ENCODE measurements around the gene FGGY. TPM values are rescaled to one million over a fixed set of nuclear protein-coding genes. Genes with fewer than 3 reads are reported as not detected.

FGGY gene
- total RNA-seq, 1 donor, result 24.6 TPM

DNA sequence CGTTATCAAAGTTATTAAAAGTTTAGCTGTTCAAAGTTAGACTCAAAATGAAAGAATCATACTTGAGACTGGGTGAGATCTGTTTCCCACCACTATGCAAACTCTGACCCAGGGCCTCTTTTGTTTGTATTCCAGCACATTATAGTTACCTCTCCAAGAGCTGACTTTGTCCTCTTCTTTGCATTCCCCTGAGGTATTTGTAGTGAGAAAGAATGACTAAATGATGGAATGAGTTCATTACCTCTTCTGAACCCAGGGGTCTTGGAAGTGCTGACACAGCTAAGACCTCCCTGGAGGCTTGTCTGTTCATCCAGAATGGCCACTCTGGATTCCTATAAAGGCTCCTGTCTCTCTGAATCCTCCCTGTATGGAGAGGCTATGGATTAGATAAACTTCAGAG is 62.4 kb downstream of the FGGY start:
- H4K20me1 ChIP-seq (ENCODE audit: insufficient read depth, low read length), result no peaks in the 10 kb centered on the region
- no peak overlapping the region for H3K4me3 ChIP-seq (ENCODE audit: insufficient read depth, low read length)
- H2AFZ ChIP-seq (ENCODE audit: low read length), result no peak overlapping the region
- no peaks in the 10 kb centered on the region for H3K9me3 ChIP-seq (ENCODE audit: low read depth, low read length)
- TF ChIP-seq, protein P1, sequence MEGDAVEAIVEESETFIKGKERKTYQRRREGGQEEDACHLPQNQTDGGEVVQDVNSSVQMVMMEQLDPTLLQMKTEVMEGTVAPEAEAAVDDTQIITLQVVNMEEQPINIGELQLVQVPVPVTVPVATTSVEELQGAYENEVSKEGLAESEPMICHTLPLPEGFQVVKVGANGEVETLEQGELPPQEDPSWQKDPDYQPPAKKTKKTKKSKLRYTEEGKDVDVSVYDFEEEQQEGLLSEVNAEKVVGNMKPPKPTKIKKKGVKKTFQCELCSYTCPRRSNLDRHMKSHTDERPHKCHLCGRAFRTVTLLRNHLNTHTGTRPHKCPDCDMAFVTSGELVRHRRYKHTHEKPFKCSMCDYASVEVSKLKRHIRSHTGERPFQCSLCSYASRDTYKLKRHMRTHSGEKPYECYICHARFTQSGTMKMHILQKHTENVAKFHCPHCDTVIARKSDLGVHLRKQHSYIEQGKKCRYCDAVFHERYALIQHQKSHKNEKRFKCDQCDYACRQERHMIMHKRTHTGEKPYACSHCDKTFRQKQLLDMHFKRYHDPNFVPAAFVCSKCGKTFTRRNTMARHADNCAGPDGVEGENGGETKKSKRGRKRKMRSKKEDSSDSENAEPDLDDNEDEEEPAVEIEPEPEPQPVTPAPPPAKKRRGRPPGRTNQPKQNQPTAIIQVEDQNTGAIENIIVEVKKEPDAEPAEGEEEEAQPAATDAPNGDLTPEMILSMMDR (IDR thresholded peaks at IDR 0.05; ENCODE audit: extremely low read depth, low read depth, low read length), result no peak
- H3K4me2 ChIP-seq (ENCODE audit: insufficient read depth, low read length), result no peak overlapping the region
- no peaks in the 10 kb centered on the region for H3K79me2 ChIP-seq (ENCODE audit: insufficient read depth, low read length)
- H3K27ac ChIP-seq (ENCODE audit: low read depth, low read length), result no peak overlapping the region
- no peak for DNase-seq (ENCODE audit: insufficient read length, low spot score, missing footprints)
- H3K36me3 ChIP-seq (ENCODE audit: insufficient read depth, low read length), result no peaks in the 10 kb centered on the region
- peaks cover 20% of the 10 kb centered on the region for H3K4me1 ChIP-seq (ENCODE audit: insufficient read depth, low read length)
- no peaks in the 10 kb centered on the region for H3K27me3 ChIP-seq (ENCODE audit: insufficient read depth, low read length)

DNA sequence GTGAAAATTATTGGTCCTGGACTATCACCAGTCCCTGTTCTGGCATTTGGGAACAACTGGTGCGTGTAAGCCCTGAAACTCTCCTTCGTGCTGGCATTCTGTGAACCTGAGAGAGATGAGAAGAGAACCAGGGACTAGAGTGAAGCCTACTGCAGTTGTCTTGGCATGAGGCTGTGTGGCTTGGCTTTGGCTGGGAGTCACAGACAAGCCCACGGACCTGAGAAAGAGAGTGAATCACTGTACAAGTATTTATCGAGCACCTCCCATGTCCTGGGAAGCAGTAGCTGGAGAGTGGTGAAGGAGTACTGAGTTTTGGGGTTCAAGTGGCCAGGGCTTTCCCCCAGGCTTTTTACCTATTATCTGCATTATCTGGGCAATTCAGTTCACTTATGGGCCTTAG is 63.3 kb downstream of the FGGY start:
- Histone ChIP-seq H3K36me3 (ENCODE audit: insufficient read depth, low read length) (no peaks in the 10 kb centered on the region), H3K4me1 (ENCODE audit: insufficient read depth, low read length) (peaks cover 20% of the 10 kb centered on the region), H3K4me3 (ENCODE audit: insufficient read depth, low read length) (no peak overlapping the region), H3K27me3 (ENCODE audit: insufficient read depth, low read length) (no peaks in the 10 kb centered on the region), H3K79me2 (ENCODE audit: insufficient read depth, low read length) (no peaks in the 10 kb centered on the region), H4K20me1 (ENCODE audit: insufficient read depth, low read length) (no peaks in the 10 kb centered on the region), H3K27ac (ENCODE audit: low read depth, low read length) (peak overlapping the region; percentile 13), H2AFZ (ENCODE audit: low read length) (no peak overlapping the region), H3K9me3 (ENCODE audit: low read depth, low read length) (no peaks in the 10 kb centered on the region), H3K4me2 (ENCODE audit: insufficient read depth, low read length) (peak overlapping the region; percentile 18)
- peak; percentile 86 for DNase-seq (ENCODE audit: insufficient read length, low spot score, missing footprints)
- TF ChIP-seq, protein P1 (IDR thresholded peaks at IDR 0.05; ENCODE audit: extremely low read depth, low read depth, low read length), result no peak

DNA sequence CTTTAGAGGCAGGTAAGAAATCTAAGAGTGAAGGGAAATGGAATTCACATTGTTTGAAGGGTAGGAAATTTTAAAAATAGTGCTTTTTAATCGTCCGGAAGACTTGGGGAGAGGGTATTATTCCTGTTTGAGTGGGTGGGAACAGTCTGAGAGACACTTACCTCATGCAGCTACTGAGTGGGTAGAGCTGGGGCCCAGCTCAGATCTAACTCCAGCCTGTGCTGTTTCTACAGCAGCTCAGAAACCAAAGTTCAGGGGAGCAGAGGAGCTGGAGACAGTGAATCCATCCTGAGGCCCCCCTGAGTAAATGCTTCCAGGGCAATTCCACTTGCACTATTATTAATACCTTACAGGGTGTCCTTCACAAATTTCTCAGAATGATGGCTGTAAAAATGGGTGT is 63.8 kb downstream of the FGGY start:
- peak overlapping the region; percentile 13 for H3K27ac ChIP-seq (ENCODE audit: low read depth, low read length)
- H2AFZ ChIP-seq (ENCODE audit: low read length), result no peak overlapping the region
- no peaks in the 10 kb centered on the region for H3K27me3 ChIP-seq (ENCODE audit: insufficient read depth, low read length)
- H3K4me1 ChIP-seq (ENCODE audit: insufficient read depth, low read length), result peaks cover 20% of the 10 kb centered on the region
- H3K79me2 ChIP-seq (ENCODE audit: insufficient read depth, low read length), result no peaks in the 10 kb centered on the region
- DNase-seq (ENCODE audit: insufficient read length, low spot score, missing footprints), result no peak
- no peaks in the 10 kb centered on the region for H3K36me3 ChIP-seq (ENCODE audit: insufficient read depth, low read length)
- TF ChIP-seq, protein P1 (IDR thresholded peaks at IDR 0.05; ENCODE audit: extremely low read depth, low read depth, low read length), result no peak
- H3K9me3 ChIP-seq (ENCODE audit: low read depth, low read length), result no peaks in the 10 kb centered on the region
- H3K4me2 ChIP-seq (ENCODE audit: insufficient read depth, low read length), result no peak overlapping the region
- no peak overlapping the region for H3K4me3 ChIP-seq (ENCODE audit: insufficient read depth, low read length)
- H4K20me1 ChIP-seq (ENCODE audit: insufficient read depth, low read length), result no peaks in the 10 kb centered on the region

DNA sequence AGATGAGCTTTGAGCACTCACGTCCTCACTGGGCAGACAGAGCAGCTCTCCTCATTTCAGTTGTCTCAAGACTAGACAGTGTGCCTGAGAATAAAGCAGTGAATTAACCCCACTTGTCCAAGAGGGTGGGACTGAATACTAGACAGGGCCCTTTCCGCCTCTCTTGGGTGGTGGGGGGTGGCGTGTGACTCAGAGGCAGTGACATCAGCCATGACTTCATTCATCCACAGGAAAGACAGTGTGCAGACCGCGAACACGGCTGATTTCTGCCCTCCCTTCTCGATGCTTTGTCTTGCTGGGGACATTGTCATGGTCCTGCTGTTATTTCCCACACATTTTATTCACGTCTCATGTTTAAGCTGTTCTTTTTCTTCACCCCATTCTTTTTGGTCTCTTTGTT is 64.9 kb downstream of the FGGY start:
- Histone ChIP-seq H3K27me3 (ENCODE audit: insufficient read depth, low read length) (no peaks in the 10 kb centered on the region), H3K27ac (ENCODE audit: low read depth, low read length) (no peak overlapping the region), H3K79me2 (ENCODE audit: insufficient read depth, low read length) (no peaks in the 10 kb centered on the region), H2AFZ (ENCODE audit: low read length) (no peak overlapping the region), H3K9me3 (ENCODE audit: low read depth, low read length) (no peaks in the 10 kb centered on the region), H3K36me3 (ENCODE audit: insufficient read depth, low read length) (no peaks in the 10 kb centered on the region), H4K20me1 (ENCODE audit: insufficient read depth, low read length) (no peaks in the 10 kb centered on the region), H3K4me2 (ENCODE audit: insufficient read depth, low read length) (no peak overlapping the region), H3K4me1 (ENCODE audit: insufficient read depth, low read length) (peaks cover 28% of the 10 kb centered on the region), H3K4me3 (ENCODE audit: insufficient read depth, low read length) (no peak overlapping the region)
- peak; percentile 26 for DNase-seq (ENCODE audit: insufficient read length, low spot score, missing footprints)
- TF ChIP-seq, protein P1 (IDR thresholded peaks at IDR 0.05; ENCODE audit: extremely low read depth, low read depth, low read length), result no peak

All from osteoblast (primary cell).